Keratinocyte (primary cell): Measurements from ENCODE around the gene FGF1. TPM values are rescaled to one million over a fixed set of nuclear protein-coding genes. Genes with fewer than 3 reads are reported as not detected.

Experiments
- DNase-seq: peaks from one replicate; pipeline ENCODE4 v3.0.0-alpha.2; 2011; ENCODE audit warnings: low read depth, missing footprints, low spot score
- FAIRE-seq: peaks from 2 replicates; lab custom pipeline; 2011; peaks lifted over from hg19 to GRCh38; lab: Jason Lieb, UNC
- H2AFZ ChIP-seq: 2 replicates; pipeline ENCODE4 v1.6.0; 2012; ENCODE audit warnings: low read length, control low read depth, inconsistent platforms; ENCODE audit not compliant: control insufficient read depth
- H3K27ac ChIP-seq: 2 replicates; pipeline ENCODE4 v1.5.1; 2011; ENCODE audit warnings: low read length; ENCODE audit not compliant: control insufficient read depth, insufficient read depth
- H3K27me3 ChIP-seq: 3 replicates; pipeline ENCODE4 v1.6.0; 2011; ENCODE audit warnings: low read length; ENCODE audit not compliant: control insufficient read depth, insufficient read depth; ENCODE audit errors: extremely low read depth
- H3K36me3 ChIP-seq, 2 experiments: 2 replicates in 1 of 2; 3 replicates in 1 of 2; pipeline ENCODE4 v1.5.1; 2011; ENCODE audit warnings: low read length in 2 of 2, mild to moderate bottlenecking in 1 of 2; ENCODE audit not compliant: control insufficient read depth in 2 of 2, insufficient read depth in 2 of 2; ENCODE audit errors: extremely low read depth in 1 of 2
- H3K4me1 ChIP-seq: 3 replicates; pipeline ENCODE4 v1.5.1; 2011; ENCODE audit warnings: low read length; ENCODE audit not compliant: control insufficient read depth, insufficient read depth; ENCODE audit errors: extremely low read depth
- H3K4me2 ChIP-seq: 3 replicates; pipeline ENCODE4 v1.6.0; 2011; ENCODE audit warnings: low read depth, low read length; ENCODE audit not compliant: control insufficient read depth, insufficient read depth; ENCODE audit errors: extremely low read depth
- H3K4me3 ChIP-seq, 3 experiments: fragments of 200-600 bp in 1 of 3; sonication (generic) in 1 of 3; 2 replicates in 2 of 3; 3 replicates in 1 of 3; pipeline ENCODE4 v1.5.1; 2011 to 2016; ENCODE audit warnings: low read length in 3 of 3, mild to moderate bottlenecking in 3 of 3, control low read depth in 2 of 3, inconsistent platforms in 1 of 3, low read depth in 1 of 3, mixed read lengths in 1 of 3, mixed run types in 1 of 3, moderate library complexity in 1 of 3; ENCODE audit not compliant: control insufficient read depth in 2 of 3, insufficient read depth in 2 of 3; ENCODE audit errors: extremely low read depth in 1 of 3
- H3K79me2 ChIP-seq: 2 replicates; pipeline ENCODE4 v1.6.0; 2012; ENCODE audit warnings: low read length; ENCODE audit not compliant: control insufficient read depth, insufficient read depth
- H3K9ac ChIP-seq: 3 replicates; pipeline ENCODE4 v1.6.0; 2011; ENCODE audit warnings: low read length; ENCODE audit not compliant: control insufficient read depth, insufficient read depth; ENCODE audit errors: extremely low read depth
- H3K9me1 ChIP-seq: 3 replicates; pipeline ENCODE4 v1.6.0; 2011; ENCODE audit warnings: low read length; ENCODE audit not compliant: control insufficient read depth, insufficient read depth; ENCODE audit errors: extremely low read depth
- H3K9me3 ChIP-seq: 2 replicates; pipeline ENCODE4 v1.5.1; 2012; ENCODE audit warnings: low read depth, low read length; ENCODE audit not compliant: control insufficient read depth
- H4K20me1 ChIP-seq: 3 replicates; pipeline ENCODE4 v1.6.0; 2011; ENCODE audit warnings: low read length; ENCODE audit not compliant: control insufficient read depth, insufficient read depth; ENCODE audit errors: extremely low read depth
- EZH2 ChIP-seq: IDR thresholded peaks from one replicate; pipeline ENCODE4 v1.6.1; 2012; ENCODE audit warnings: inconsistent platforms, mild to moderate bottlenecking, low read length, moderate library complexity
- dilution Hi-C: fragments of 300-500 bp; cut with MboI; formaldehyde crosslinking; loops from one replicate; pipeline ENCODE4 v1.7.0; 2020; ENCODE audit warnings: low sequenced_read_pairs; ENCODE audit not compliant: extremely low pct_ligation_motif_present
- polyA plus RNA-seq, 5 experiments: library from polyadenylated mRNA; depleted of rRNA in 3 of 5; stranded (reverse) in 3 of 5; stranded (forward) in 1 of 5; unstranded in 1 of 5; fragments of >200 nt; gene quantifications; 1 replicate in 1 of 5; 2 replicates in 3 of 5; 3 replicates in 1 of 5; pipeline versions ENCODE4 v1.2.1 to v1.2.3, GENCODE V29; 2011 to 2012; ENCODE audit warnings: missing spikeins in 2 of 5, low read depth in 1 of 5, low replicate concordance in 1 of 5
- TF ChIP-seq, protein P1 (sequence below), 3 experiments: IDR thresholded peaks in 1 of 3; conservative IDR thresholded peaks in 1 of 3; optimal IDR thresholded peaks in 1 of 3; 2 replicates in 2 of 3; 3 replicates in 1 of 3; pipeline versions ENCODE3 to v1.5.1; 2011; ENCODE audit warnings: low read length in 3 of 3, mild to moderate bottlenecking in 3 of 3, moderate library complexity in 2 of 3, control low read depth in 1 of 3, inconsistent platforms in 1 of 3; ENCODE audit not compliant: insufficient read depth in 2 of 3; ENCODE audit errors: extremely low read depth in 1 of 3

The FGF1 gene
- polyA plus RNA-seq, 1 donor (not counting 4 experiments of a cell fraction or from before 2014, with no cell fraction given): 2.4 TPM

DNA sequence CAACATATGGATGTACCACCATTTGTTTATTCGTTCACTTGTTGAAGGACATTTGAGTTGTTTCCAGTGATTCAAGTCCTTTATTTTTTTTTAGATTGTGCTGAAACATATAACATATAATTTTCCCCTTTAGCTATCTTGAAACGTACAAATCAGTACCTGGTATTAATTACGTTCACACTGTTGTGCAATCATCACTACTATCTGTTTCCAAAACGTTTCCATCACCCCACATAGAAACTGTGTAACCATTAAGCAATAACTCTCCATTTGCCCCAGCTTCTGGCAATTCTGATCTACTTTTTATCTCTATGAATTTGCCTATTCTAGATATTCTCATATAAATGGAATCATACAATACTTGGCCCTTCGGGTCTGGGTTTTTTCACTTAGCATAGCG, 116.0 kb downstream of the FGF1 start:
- no peaks in the 10 kb centered on the region for H3K79me2 ChIP-seq
- no peak overlapping the region for H3K4me3 ChIP-seq
- H3K9me3 ChIP-seq: no peaks in the 10 kb centered on the region
- FAIRE-seq (no peak), DNase-seq (no peak)
- H3K4me2 ChIP-seq: no peak overlapping the region
- H3K27ac ChIP-seq: no peak overlapping the region
- no peaks in the 10 kb centered on the region for H3K9me1 ChIP-seq
- dilution Hi-C loops: no loop called here
- H3K4me1 ChIP-seq: peaks cover 10% of the 10 kb centered on the region
- H2AFZ ChIP-seq: no peak overlapping the region
- TF ChIP-seq, protein P1, sequence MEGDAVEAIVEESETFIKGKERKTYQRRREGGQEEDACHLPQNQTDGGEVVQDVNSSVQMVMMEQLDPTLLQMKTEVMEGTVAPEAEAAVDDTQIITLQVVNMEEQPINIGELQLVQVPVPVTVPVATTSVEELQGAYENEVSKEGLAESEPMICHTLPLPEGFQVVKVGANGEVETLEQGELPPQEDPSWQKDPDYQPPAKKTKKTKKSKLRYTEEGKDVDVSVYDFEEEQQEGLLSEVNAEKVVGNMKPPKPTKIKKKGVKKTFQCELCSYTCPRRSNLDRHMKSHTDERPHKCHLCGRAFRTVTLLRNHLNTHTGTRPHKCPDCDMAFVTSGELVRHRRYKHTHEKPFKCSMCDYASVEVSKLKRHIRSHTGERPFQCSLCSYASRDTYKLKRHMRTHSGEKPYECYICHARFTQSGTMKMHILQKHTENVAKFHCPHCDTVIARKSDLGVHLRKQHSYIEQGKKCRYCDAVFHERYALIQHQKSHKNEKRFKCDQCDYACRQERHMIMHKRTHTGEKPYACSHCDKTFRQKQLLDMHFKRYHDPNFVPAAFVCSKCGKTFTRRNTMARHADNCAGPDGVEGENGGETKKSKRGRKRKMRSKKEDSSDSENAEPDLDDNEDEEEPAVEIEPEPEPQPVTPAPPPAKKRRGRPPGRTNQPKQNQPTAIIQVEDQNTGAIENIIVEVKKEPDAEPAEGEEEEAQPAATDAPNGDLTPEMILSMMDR (optimal IDR thresholded peaks at IDR 0.05 in 1 of 3, IDR thresholded peaks at IDR 0.05 in 1 of 3, conservative IDR thresholded peaks at IDR 0.05 in 1 of 3; ENCODE audit: extremely low read depth in 1 of 3, insufficient read depth in 2 of 3, low read length in 3 of 3): no peak
- no peak for TF ChIP-seq EZH2
- H4K20me1 ChIP-seq: no peaks in the 10 kb centered on the region
- no peaks in the 10 kb centered on the region for H3K36me3 ChIP-seq
- H3K27me3 ChIP-seq: no peaks in the 10 kb centered on the region
- no peak overlapping the region for H3K9ac ChIP-seq

DNA sequence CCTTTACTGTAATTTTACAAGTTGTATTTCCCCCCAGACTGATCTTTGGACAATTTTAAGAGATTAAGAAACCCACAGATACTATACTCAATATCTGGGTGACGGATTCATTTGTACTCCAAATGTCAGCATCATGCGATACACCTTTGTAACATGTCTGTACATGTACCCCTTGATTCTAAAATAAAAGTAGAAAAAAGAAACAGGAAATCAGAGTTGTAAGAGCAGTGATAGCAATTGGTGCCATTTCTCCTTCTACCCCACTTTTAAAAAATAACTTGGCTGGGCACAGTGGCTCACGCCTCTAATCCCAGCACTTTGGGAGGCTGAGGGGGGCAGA, 116.9 kb downstream of the FGF1 start:
- no peaks in the 10 kb centered on the region for H3K9me1 ChIP-seq
- H3K79me2 ChIP-seq: no peaks in the 10 kb centered on the region
- no peak for TF ChIP-seq EZH2
- TF ChIP-seq, protein P1 (optimal IDR thresholded peaks at IDR 0.05 in 1 of 3, IDR thresholded peaks at IDR 0.05 in 1 of 3, conservative IDR thresholded peaks at IDR 0.05 in 1 of 3; ENCODE audit: extremely low read depth in 1 of 3, insufficient read depth in 2 of 3, low read length in 3 of 3): no peak
- no peaks in the 10 kb centered on the region for H3K9me3 ChIP-seq
- dilution Hi-C loops: no loop called here
- H3K4me1 ChIP-seq: peaks cover 10% of the 10 kb centered on the region
- H3K4me3 ChIP-seq: peak overlapping the region in 1 of 3 experiments; percentile 34
- H4K20me1 ChIP-seq: no peaks in the 10 kb centered on the region
- peak overlapping the region; percentile 2 for H3K27ac ChIP-seq
- H2AFZ ChIP-seq: peak overlapping the region; percentile 68
- DNase-seq (no peak), FAIRE-seq (peak; percentile 69)
- peak overlapping the region; percentile 39 for H3K4me2 ChIP-seq
- H3K9ac ChIP-seq: no peak overlapping the region
- no peaks in the 10 kb centered on the region for H3K36me3 ChIP-seq
- H3K27me3 ChIP-seq: no peaks in the 10 kb centered on the region
